Prostate gland (tissue), 2 donors: Measurements from ENCODE around the gene CSRNP2. TPM values are rescaled to one million over a fixed set of nuclear protein-coding genes. Genes with fewer than 3 reads are reported as not detected.

Experiments
- DNase-seq: peaks from one replicate; pipeline ENCODE4 v3.0.0-alpha.2; 2019; ENCODE audit warnings: low spot score
- H3K27ac ChIP-seq, 2 donors: fragments of 200-600 bp; sonication (generic); 2 replicates each; pipeline ENCODE4 v1.5.1; 2017 to 2019
- H3K27me3 ChIP-seq: fragments of 200-600 bp; sonication (generic); replicated peaks from 2 replicates; pipeline ENCODE4 v1.5.1; 2019; ENCODE audit not compliant: insufficient read depth
- H3K36me3 ChIP-seq, 2 donors: fragments of 200-600 bp; sonication (generic); 1 replicate in 1 of 2; 2 replicates in 1 of 2; pipeline versions ENCODE4 v1.5.1 to v1.8.1; 2017 to 2019
- H3K4me1 ChIP-seq: fragments of 200-600 bp; sonication (generic); replicated peaks from 2 replicates; pipeline ENCODE4 v1.5.1; 2019
- H3K4me3 ChIP-seq, 2 donors: fragments of 200-600 bp; sonication (generic); 2 replicates each; pipeline ENCODE4 v1.5.1; 2017 to 2019
- H3K9me3 ChIP-seq: fragments of 200-600 bp; sonication (generic); 2 replicates; pipeline ENCODE4 v1.5.1; 2017
- CTCF ChIP-seq, 4 experiments: fragments of 200-600 bp in 2 of 4; fragments of 450-650 bp in 2 of 4; sonication (generic) in 2 of 4; IDR thresholded peaks; 1 replicate in 3 of 4; 2 replicates in 1 of 4; pipeline ENCODE4 v1.5.1; 2016 to 2019; ENCODE audit warnings: antibody characterized with exemption in 4 of 4, mild to moderate bottlenecking in 2 of 4, moderate library complexity in 2 of 4
- POLR2A ChIP-seq: fragments of 450-650 bp; IDR thresholded peaks from one replicate; pipeline ENCODE4 v1.6.1; 2016; ENCODE audit warnings: antibody characterized with exemption, mild to moderate bottlenecking
- POLR2AphosphoS5 ChIP-seq: sonication (generic); formaldehyde crosslinking; IDR thresholded peaks from one replicate; pipeline ENCODE4 v1.6.1; 2017; ENCODE audit warnings: antibody characterized with exemption
- WGBS: methylation state at CpG from one replicate; pipeline ENCODE4 v1.1.5; 2018; 5-methylcytosine and 5-hydroxymethylcytosine counted together
- intact Hi-C: fragments of 100-400 bp; cut with DNase I; formaldehyde crosslinking; loops from one replicate; pipeline ENCODE4 v1.14.2; 2022
- total RNA-seq, 2 donors: library from RNA; depleted of rRNA; stranded (reverse); fragments of >200 nt; gene quantifications; one replicate each; pipeline ENCODE4 v1.1.0, GENCODE V29; 2016

Gene CSRNP2
- total RNA-seq, 2 donors from 2014 or later, result 27.3 to 46.1 TPM

- no peak overlapping the region for H3K4me3 ChIP-seq
- no peak overlapping the region for H3K27ac ChIP-seq
- intact Hi-C loops, result no loop called here
- H3K36me3 ChIP-seq, result no peaks in the 10 kb centered on the region
- no peaks in the 10 kb centered on the region for H3K4me1 ChIP-seq
- DNase-seq, result no peak
- TF ChIP-seq POLR2A, result no peak
- TF ChIP-seq POLR2AphosphoS5, result no peak
- no peak for TF ChIP-seq CTCF (IDR thresholded peaks at IDR 0.05)
- no peaks in the 10 kb centered on the region for H3K27me3 ChIP-seq
- H3K9me3 ChIP-seq, result no peaks in the 10 kb centered on the region
These were observed 32.1 kb upstream of the CSRNP2 start for GRCh38 chr12:51115533-51115932.

GRCh38 chr12:51108136-51108535 is 24.7 kb upstream of the CSRNP2 start:
- DNase-seq, result no peak
- H3K4me3 ChIP-seq, result no peak overlapping the region
- intact Hi-C loops, result no loop called here

GRCh38 chr12:51103977-51104376 is 20.6 kb upstream of the CSRNP2 start:
- H3K4me3 ChIP-seq, result no peak overlapping the region
- intact Hi-C loops, result no loop called here
- H3K27me3 ChIP-seq, result no peaks in the 10 kb centered on the region
- H3K27ac ChIP-seq, result no peak overlapping the region
- H3K4me1 ChIP-seq, result no peaks in the 10 kb centered on the region
- H3K9me3 ChIP-seq, result no peaks in the 10 kb centered on the region
- TF ChIP-seq CTCF (IDR thresholded peaks at IDR 0.05) (no peak), POLR2AphosphoS5 (no peak), POLR2A (no peak)
- peaks cover 0 to 4% of the 10 kb centered on the region in 2 donors for H3K36me3 ChIP-seq
- DNase-seq, result no peak

More at GRCh38 chr12:51108136-51108535, 24.7 kb upstream of the CSRNP2 start:
- Histone ChIP-seq H3K4me1 (no peaks in the 10 kb centered on the region), H3K36me3 (no peaks in the 10 kb centered on the region), H3K9me3 (no peaks in the 10 kb centered on the region), H3K27me3 (no peaks in the 10 kb centered on the region), H3K27ac (no peak overlapping the region)
- WGBS, result 80% methylated on average over 4 of the region's 4 CpGs
- TF ChIP-seq POLR2A (no peak), CTCF (IDR thresholded peaks at IDR 0.05) (no peak), POLR2AphosphoS5 (no peak)

GRCh38 chr12:51098611-51099010 is 15.2 kb upstream of the CSRNP2 start:
- no peak for TF ChIP-seq POLR2A
- TF ChIP-seq CTCF (IDR thresholded peaks at IDR 0.05), result no peak
- TF ChIP-seq POLR2AphosphoS5, result no peak

GRCh38 chr12:51090705-51091229 is 7.4 kb upstream of the CSRNP2 start:
- Histone ChIP-seq H3K36me3 (no peaks in the 10 kb centered on the region), H3K27ac (no peak overlapping the region), H3K27me3 (no peaks in the 10 kb centered on the region), H3K4me3 (no peak overlapping the region), H3K4me1 (no peaks in the 10 kb centered on the region), H3K9me3 (no peaks in the 10 kb centered on the region)
- no peak for TF ChIP-seq CTCF (IDR thresholded peaks at IDR 0.05)
- TF ChIP-seq POLR2A, result no peak
- no peak for TF ChIP-seq POLR2AphosphoS5
- WGBS, result 95% methylated on average over 10 of the region's 10 CpGs
- no peak for DNase-seq
- intact Hi-C loops, result no loop called here

More at GRCh38 chr12:51098611-51099010, 15.2 kb upstream of the CSRNP2 start:
- no peak for DNase-seq
- H3K4me3 ChIP-seq, result no peak overlapping the region
- H3K4me1 ChIP-seq, result no peaks in the 10 kb centered on the region
- H3K9me3 ChIP-seq, result no peaks in the 10 kb centered on the region
- H3K36me3 ChIP-seq, result peaks cover 2 to 4% of the 10 kb centered on the region in 2 donors
- intact Hi-C loops, result no loop called here
- H3K27ac ChIP-seq, result no peak overlapping the region
- WGBS, result 0% methylated on average over 1 of the region's 1 CpG
- no peaks in the 10 kb centered on the region for H3K27me3 ChIP-seq
